Stimulated activated CD8-positive, alpha-beta memory T cell treated with anti-CD3 and anti-CD28 coated beads, Interleukin-4, amount 100 ng/mL, for 4 hours (primary cell): ENCODE data around the gene NUP42.

Experiments used
- DNase-seq, 2 donors: peaks; one replicate each; pipeline ENCODE4 v3.0.0-alpha.2; 2020; ENCODE audit warnings: low read depth in 2 of 2, low spot score in 1 of 2

Gene NUP42

DNA sequence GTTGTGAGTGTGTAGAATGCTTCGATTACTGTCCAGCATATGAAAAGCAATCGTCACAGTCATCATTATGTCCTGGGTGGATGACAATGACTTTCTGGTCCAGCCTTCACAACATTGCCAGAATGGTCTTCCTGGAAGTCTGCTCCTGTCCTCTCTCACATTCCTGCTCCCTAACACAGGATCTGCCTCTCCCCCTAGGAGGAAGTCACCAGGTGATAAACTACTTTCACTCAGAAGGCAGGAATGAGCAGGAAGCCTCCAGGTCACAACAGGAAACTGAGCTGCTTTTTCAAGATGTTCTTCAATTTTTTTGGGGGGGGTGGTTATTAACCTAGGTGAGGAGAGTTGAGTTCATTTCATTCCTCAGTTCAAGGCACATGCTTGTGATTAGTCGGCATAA is 51.1 kb downstream of the NUP42 start:
- no peak for DNase-seq

DNA sequence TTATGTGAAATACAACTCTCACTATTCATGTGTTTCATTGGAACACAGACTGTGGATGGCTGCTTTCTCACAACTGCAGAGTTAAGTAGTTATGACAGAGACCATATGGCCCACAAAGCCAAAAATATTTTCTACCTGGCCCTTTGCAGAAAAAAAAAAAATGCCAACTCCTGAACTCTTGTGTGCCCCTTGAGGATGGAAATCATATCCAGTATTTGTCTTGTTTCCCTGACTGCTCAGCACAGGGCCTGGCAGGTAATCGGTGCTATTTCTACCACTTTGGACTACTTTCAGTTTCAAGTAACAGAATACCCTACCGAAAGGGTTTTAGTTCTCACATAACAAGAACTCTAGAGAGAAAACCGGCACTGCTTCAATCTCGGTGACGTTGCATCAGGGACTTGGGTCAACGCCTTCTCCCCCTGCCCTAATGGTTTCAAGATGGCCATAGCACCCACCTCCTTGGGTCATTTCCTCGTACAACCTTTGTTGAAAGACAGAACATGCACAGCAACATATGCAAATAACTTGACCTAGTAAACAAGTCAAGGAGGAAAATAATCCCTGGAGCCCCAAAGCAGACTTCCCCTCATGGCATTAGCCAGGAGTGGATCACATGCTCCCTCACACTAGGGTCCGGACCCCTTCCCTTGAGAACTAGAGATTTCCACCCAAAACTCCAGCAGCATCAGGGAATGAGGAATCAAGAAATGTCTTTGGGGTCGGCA is 52.9 kb downstream of the NUP42 start:
- DNase-seq = no peak

- DNase-seq = no peak
These were observed 54.0 kb downstream of the NUP42 start for GRCh38 chr7:23235813-23236221.

DNA sequence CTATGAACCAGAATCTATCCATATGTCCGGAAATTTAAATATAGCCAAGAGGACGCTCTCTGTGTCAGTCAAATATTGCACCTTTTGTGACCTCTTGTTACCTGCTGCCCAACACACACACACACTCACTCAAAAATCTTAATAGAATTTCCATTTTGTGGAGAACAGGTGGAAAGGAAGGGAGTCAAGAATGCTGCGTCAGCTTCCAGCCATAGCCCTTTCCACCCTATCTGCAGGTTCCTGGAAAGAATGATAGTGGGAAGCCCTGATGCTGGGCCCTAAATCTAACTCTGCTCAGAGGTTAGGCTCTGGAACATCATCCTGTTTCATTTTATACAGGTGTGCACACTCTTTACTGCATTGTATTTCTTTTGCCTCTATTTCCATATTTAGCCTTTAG is 55.2 kb downstream of the NUP42 start:
- no peak for DNase-seq

DNA sequence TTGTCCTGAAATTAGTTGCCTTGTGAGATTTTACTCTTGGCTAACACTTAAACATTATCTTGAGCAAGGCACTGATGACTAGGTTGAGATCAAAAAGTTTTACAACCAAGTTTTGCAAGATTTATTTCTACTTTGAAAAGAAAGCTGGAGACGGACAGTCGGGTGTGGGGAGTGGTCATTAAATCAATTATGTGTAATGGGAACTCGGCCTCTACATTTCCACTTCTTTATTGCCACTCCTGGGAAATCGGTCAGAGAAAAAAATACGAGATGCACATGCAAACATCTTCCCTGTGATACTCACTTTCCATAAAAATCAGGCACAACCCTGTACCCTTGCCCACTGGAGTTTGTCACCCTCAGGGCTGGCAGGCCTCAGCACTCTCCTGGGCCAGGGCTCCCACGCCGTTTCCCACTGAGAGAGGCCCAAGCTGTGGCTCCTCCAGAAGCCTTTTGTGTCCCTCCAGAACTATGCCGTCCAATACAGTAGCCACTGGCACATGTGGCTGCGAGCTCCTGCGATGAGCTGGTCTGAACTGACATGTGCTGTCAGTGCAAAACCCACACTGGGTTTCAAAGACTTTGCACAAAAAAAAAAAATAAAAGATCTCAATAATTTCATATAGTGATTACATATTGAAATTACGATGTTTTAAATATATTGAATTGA is 57.3 kb downstream of the NUP42 start:
- no peak for DNase-seq

DNA sequence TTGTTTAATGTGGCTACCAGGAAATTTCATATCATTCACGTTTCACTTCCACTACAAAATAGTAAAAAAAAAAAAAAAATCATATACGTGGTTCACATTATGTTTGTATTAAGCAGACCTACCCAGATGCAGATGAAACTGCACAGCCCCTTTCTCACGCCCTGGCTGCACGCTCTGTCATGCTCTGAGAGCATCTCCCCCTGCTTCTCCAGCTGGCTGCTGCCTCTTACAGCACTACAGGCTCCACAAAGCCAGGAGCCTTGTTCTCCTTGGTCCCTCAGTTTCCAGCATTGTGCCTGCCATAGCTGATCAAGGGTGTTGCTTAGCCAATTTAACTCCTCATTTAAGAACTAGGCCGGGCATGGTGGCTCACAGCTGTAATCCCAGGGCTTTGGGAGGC is 57.9 kb downstream of the NUP42 start:
- no peak for DNase-seq

- no peak for DNase-seq
These were observed 60.5 kb downstream of the NUP42 start for GRCh38 chr7:23242321-23242720.

DNA sequence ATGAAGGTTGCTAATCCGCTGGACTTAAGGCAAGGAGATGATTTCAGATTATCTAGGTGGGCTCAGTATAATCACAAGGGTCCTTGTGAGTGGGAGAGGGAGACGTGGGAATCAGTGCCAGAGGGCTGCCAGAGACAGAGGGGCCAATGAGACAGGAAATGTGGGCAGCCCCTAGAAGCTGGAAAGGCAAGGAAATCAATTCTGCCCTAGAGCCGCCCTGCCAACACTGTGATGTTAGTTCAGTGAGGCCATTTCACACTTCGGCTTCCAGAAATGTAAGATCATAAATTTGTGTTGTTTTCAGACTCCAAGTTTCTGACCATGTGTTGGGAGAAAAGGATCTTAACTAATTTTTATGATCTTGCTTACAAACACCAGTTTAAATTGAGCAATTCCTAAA is 61.1 kb downstream of the NUP42 start:
- DNase-seq = no peak

GRCh38 chr7:23246555-23246954 is 64.7 kb downstream of the NUP42 start, which contains the start of gene GPNMB:
GPNMB (plus strand) TSS chr7:23246775; CDS start chr7:23246858, 83 bp downstream.
- no peak for DNase-seq

DNA sequence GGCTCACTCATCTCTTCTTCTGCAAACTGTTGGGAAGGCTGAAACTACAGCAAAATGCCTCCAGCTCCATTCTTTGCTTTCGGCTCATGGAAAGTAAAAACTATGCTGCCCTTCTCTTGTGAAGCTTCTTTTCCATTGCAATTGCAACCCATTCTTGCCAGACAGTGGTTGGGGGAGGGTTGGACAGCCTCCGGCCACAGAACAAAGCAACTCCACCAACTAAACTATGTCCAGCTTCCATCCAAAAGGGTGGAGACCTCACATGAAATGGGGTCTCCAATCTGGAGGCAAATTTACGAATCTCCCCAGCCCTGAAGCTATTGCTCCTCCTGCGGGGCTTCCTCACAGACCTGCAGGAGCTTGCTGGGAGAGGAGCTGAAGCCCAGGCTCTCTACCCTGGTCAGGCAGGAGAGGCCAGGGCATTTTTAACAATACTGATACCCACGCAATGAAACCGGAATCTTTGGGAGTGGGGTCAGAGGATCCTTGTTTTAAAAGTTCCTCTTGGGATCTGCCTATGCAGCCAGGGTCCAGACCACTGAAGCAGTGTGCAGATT is 65.3 kb downstream of the NUP42 start:
- DNase-seq = no peak

- no peak for DNase-seq
These were observed 65.9 kb downstream of the NUP42 start for GRCh38 chr7:23247603-23248335.

- no peak for DNase-seq
These were observed 67.6 kb downstream of the NUP42 start for GRCh38 chr7:23249486-23249885.
